Neural progenitor cell (in vitro differentiated cells): ENCODE measurements around the gene TMEM164. TPM values are rescaled to one million over a fixed set of nuclear protein-coding genes. Genes with fewer than 3 reads are reported as not detected.

Experiments used
- DNase-seq: peaks from one replicate; pipeline ENCODE4 v3.0.0-alpha.2; 2016; ENCODE audit warnings: low spot score
- H2AFZ ChIP-seq: fragments of 200-600 bp; sonication (generic); replicated peaks from 2 replicates; pipeline ENCODE4 v1.6.1; 2016; ENCODE audit warnings: antibody characterized with exemption
- H3F3A ChIP-seq: fragments of 200-600 bp; sonication (generic); 2 replicates; pipeline ENCODE4 v1.6.1; 2016; ENCODE audit warnings: antibody characterized with exemption, low read depth
- H3K27ac ChIP-seq: fragments of 200-600 bp; sonication (generic); 2 replicates; pipeline ENCODE4 v1.5.1; 2016; ENCODE audit warnings: mild to moderate bottlenecking
- H3K27me3 ChIP-seq: fragments of 200-600 bp; sonication (generic); 2 replicates; pipeline ENCODE4 v1.6.1; 2016; ENCODE audit warnings: mild to moderate bottlenecking, moderate library complexity
- H3K36me3 ChIP-seq: fragments of 200-600 bp; sonication (generic); 2 replicates; pipeline ENCODE4 v1.5.1; 2016
- H3K4me1 ChIP-seq: fragments of 200-600 bp; sonication (generic); 2 replicates; pipeline ENCODE4 v1.6.1; 2016; ENCODE audit warnings: mixed run types
- H3K4me2 ChIP-seq: fragments of 200-600 bp; sonication (generic); 2 replicates; pipeline ENCODE4 v1.6.1; 2016
- H3K4me3 ChIP-seq: fragments of 200-600 bp; sonication (generic); 2 replicates; pipeline ENCODE4 v1.5.1; 2016
- H3K79me2 ChIP-seq: fragments of 200-600 bp; sonication (generic); 2 replicates; pipeline ENCODE4 v1.6.1; 2016; ENCODE audit warnings: low read depth
- H3K9ac ChIP-seq: fragments of 200-600 bp; sonication (generic); 2 replicates; pipeline ENCODE4 v1.6.1; 2016
- H3K9me3 ChIP-seq: fragments of 200-600 bp; sonication (generic); 2 replicates; pipeline ENCODE4 v1.5.1; 2016; ENCODE audit warnings: low read depth
- H4K20me1 ChIP-seq: fragments of 200-600 bp; sonication (generic); 2 replicates; pipeline ENCODE4 v1.6.1; 2016; ENCODE audit warnings: low read depth
- H3K27ac Mint-ChIP-seq: 3 replicates; pipeline ENCODE4 v1.8.0; 2021; ENCODE audit warnings: mixed read lengths
- H3K27me3 Mint-ChIP-seq: 2 replicates; pipeline ENCODE4 v1.8.0; 2022; ENCODE audit warnings: low read depth, mild to moderate bottlenecking, inconsistent platforms, moderate library complexity, mixed read lengths; ENCODE audit not compliant: insufficient read depth
- H3K36me3 Mint-ChIP-seq: 3 replicates; pipeline ENCODE4 v1.8.0; 2021; ENCODE audit warnings: mixed read lengths
- H3K4me1 Mint-ChIP-seq: 3 replicates; pipeline ENCODE4 v1.8.0; 2021; ENCODE audit warnings: mixed read lengths
- H3K4me3 Mint-ChIP-seq: 3 replicates; pipeline ENCODE4 v1.8.0; 2021; ENCODE audit warnings: mild to moderate bottlenecking, moderate library complexity, mixed read lengths
- H3K9me3 Mint-ChIP-seq: 3 replicates; pipeline ENCODE4 v1.8.0; 2020; ENCODE audit warnings: mixed read lengths
- EZH2 ChIP-seq: fragments of 200-600 bp; sonication (generic); IDR thresholded peaks from 2 replicates; pipeline ENCODE4 v1.6.1; 2017; ENCODE audit warnings: antibody characterized with exemption, mild to moderate bottlenecking, moderate library complexity
- EZH2phosphoT487 ChIP-seq: fragments of 200-600 bp; sonication (generic); IDR thresholded peaks from 2 replicates; pipeline ENCODE4 v1.6.1; 2017; ENCODE audit warnings: antibody characterized with exemption
- total RNA-seq: library from RNA; depleted of rRNA; stranded (reverse); fragments of >200 nt; gene quantifications from 2 replicates; pipeline ENCODE4 v1.2.3, GENCODE V29; 2015; ENCODE audit warnings: low replicate concordance
- TF ChIP-seq, protein P1 (sequence below): fragments of 200-600 bp; sonication (generic); IDR thresholded peaks from 2 replicates; pipeline ENCODE4 v1.5.1; 2017; ENCODE audit warnings: antibody characterized with exemption, mild to moderate bottlenecking

The TMEM164 gene
- total RNA-seq, 1 donor from 2014 or later = 15.5 TPM

DNA sequence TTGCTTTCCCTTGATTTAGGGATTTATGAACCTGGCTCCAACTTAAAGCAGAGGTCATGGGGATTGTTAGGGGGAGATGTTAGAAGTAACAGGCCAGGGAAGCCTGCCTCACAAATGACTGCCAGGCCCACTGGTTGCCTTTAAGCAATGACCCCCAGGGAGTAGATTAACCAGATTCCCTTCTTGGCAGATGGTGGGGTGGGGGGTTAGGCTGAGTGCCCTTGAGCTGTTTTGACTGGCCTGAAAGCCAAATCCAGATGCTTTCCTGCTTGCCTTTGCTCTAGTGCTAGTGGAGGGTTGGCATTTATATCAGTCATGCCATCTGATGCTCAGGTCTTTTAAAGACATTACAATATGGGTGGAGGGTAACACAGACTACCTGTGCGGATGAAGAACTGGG, 128.1 kb downstream of the TMEM164 start:
- Mint-ChIP-seq H3K27me3 (no peaks in the 10 kb centered on the region), H3K36me3 (peaks cover 12% of the 10 kb centered on the region)

DNA sequence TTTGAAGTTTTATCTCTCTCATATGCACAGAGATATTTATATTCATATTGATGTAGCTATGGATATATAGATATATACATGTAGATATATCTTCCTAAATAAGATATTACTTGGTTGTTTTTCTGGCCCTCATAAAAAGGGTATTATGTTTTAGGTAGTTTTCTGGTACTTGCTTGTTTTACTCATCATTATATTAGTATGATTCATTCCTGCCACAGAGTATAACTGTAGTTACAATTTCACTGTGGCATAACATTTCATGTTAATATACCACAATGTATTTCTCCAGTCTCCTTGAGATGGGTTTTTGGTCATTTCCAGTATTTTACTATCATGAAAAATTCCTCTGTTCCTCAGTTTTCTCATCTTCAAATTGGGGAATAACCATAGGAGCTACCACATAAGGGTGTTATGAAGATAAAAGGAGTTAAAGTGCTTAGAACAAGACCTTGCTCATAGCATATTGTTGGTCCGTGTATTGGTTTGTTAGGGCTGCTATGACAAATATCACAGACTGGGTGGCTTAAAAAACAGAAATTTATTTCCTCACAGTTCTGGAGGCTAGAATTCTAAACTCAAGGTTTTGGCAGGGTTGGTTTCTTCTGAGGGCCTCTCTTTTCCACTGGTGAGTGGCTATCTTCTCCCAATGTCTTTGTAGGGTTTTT, 129.7 kb downstream of the TMEM164 start:
- Histone ChIP-seq H3K9ac (no peak overlapping the region), H3K36me3 (no peaks in the 10 kb centered on the region), H3K27ac (no peak overlapping the region), H3K9me3 (no peaks in the 10 kb centered on the region), H3K79me2 (no peaks in the 10 kb centered on the region), H3K4me1 (no peaks in the 10 kb centered on the region), H3K4me3 (no peak overlapping the region), H4K20me1 (no peaks in the 10 kb centered on the region), H3K4me2 (no peak overlapping the region), H3K27me3 (no peaks in the 10 kb centered on the region), H3F3A (no peaks in the 10 kb centered on the region), H2AFZ (no peak overlapping the region)
- Mint-ChIP-seq H3K4me1 (peaks cover 7% of the 10 kb centered on the region), H3K27me3 (no peaks in the 10 kb centered on the region), H3K9me3 (no peaks in the 10 kb centered on the region), H3K27ac (no peak overlapping the region), H3K4me3 (no peak overlapping the region), H3K36me3 (peaks cover 10% of the 10 kb centered on the region)
- DNase-seq = no peak
- TF ChIP-seq, protein P1, sequence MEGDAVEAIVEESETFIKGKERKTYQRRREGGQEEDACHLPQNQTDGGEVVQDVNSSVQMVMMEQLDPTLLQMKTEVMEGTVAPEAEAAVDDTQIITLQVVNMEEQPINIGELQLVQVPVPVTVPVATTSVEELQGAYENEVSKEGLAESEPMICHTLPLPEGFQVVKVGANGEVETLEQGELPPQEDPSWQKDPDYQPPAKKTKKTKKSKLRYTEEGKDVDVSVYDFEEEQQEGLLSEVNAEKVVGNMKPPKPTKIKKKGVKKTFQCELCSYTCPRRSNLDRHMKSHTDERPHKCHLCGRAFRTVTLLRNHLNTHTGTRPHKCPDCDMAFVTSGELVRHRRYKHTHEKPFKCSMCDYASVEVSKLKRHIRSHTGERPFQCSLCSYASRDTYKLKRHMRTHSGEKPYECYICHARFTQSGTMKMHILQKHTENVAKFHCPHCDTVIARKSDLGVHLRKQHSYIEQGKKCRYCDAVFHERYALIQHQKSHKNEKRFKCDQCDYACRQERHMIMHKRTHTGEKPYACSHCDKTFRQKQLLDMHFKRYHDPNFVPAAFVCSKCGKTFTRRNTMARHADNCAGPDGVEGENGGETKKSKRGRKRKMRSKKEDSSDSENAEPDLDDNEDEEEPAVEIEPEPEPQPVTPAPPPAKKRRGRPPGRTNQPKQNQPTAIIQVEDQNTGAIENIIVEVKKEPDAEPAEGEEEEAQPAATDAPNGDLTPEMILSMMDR = no peak
- TF ChIP-seq EZH2 (no peak), EZH2phosphoT487 (no peak)

More for the DNA sequence above, 128.1 kb downstream of the TMEM164 start:
- Histone ChIP-seq H3K4me3 (no peak overlapping the region), H3K4me2 (no peak overlapping the region), H2AFZ (no peak overlapping the region), H3K79me2 (no peaks in the 10 kb centered on the region), H3K27me3 (no peaks in the 10 kb centered on the region), H3K9ac (no peak overlapping the region), H3K4me1 (no peaks in the 10 kb centered on the region), H3K27ac (no peak overlapping the region), H3F3A (no peaks in the 10 kb centered on the region), H3K36me3 (no peaks in the 10 kb centered on the region), H4K20me1 (no peaks in the 10 kb centered on the region), H3K9me3 (no peaks in the 10 kb centered on the region)
- H3K4me3 Mint-ChIP-seq = no peak overlapping the region
- peaks cover 16% of the 10 kb centered on the region for H3K4me1 Mint-ChIP-seq
- no peaks in the 10 kb centered on the region for H3K9me3 Mint-ChIP-seq
- no peak for DNase-seq
- TF ChIP-seq, protein P1 = no peak
- TF ChIP-seq EZH2 = no peak
- no peak overlapping the region for H3K27ac Mint-ChIP-seq

GRCh38 chrX:110133735-110134370, 130.9 kb downstream of the TMEM164 start:
- peaks cover 10% of the 10 kb centered on the region for H3K36me3 Mint-ChIP-seq
- Histone ChIP-seq H3K9ac (no peak overlapping the region), H3K79me2 (no peaks in the 10 kb centered on the region), H4K20me1 (no peaks in the 10 kb centered on the region), H2AFZ (no peak overlapping the region), H3F3A (no peaks in the 10 kb centered on the region), H3K27me3 (no peaks in the 10 kb centered on the region), H3K9me3 (no peaks in the 10 kb centered on the region), H3K4me1 (no peaks in the 10 kb centered on the region), H3K4me2 (no peak overlapping the region), H3K36me3 (no peaks in the 10 kb centered on the region), H3K27ac (no peak overlapping the region), H3K4me3 (no peak overlapping the region)
- H3K27ac Mint-ChIP-seq = no peak overlapping the region
- no peaks in the 10 kb centered on the region for H3K27me3 Mint-ChIP-seq
- H3K4me3 Mint-ChIP-seq = no peak overlapping the region
- no peak for DNase-seq
- peaks cover 7% of the 10 kb centered on the region for H3K4me1 Mint-ChIP-seq
- TF ChIP-seq, protein P1 = no peak
- TF ChIP-seq EZH2 (no peak), EZH2phosphoT487 (no peak)
- H3K9me3 Mint-ChIP-seq = no peaks in the 10 kb centered on the region
